Fibroblast of gingiva (primary cell): Measurements from ENCODE around the gene RNF31.

Source experiments
- DNase-seq: peaks from one replicate; pipeline ENCODE4 v3.0.0-alpha.2; 2011; ENCODE audit warnings: low read depth

The RNF31 gene

GRCh38 chr14:24159777-24160498 lies 12.6 kb downstream of the RNF31 start:
- DNase-seq = no peak

DNA sequence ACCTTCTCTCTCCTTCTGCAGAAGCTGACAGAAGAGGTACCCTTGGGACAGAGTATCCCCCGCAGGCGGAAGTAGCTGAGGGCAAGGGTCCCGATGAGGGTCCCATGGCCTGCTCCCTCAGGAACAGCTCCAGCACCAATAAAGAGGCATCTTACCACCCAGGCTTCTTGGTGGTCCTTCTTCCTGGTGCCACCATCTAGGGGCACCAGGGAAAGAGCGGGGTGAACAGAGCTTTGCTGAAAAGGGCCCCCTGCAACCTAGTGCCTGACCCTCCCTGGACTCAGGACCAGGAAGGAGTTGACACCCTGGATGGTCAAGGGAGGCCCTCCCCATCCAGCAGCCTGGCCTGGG lies 13.2 kb downstream of the RNF31 start:
- no peak for DNase-seq

GRCh38 chr14:24160850-24161804 lies 13.8 kb downstream of the RNF31 start, which contains the start of gene IRF9:
TSS of gene IRF9 (plus strand) at chr14:24161265. CDS start at chr14:24162145, 880 bp downstream.
- peak; percentile 94 for DNase-seq

DNA sequence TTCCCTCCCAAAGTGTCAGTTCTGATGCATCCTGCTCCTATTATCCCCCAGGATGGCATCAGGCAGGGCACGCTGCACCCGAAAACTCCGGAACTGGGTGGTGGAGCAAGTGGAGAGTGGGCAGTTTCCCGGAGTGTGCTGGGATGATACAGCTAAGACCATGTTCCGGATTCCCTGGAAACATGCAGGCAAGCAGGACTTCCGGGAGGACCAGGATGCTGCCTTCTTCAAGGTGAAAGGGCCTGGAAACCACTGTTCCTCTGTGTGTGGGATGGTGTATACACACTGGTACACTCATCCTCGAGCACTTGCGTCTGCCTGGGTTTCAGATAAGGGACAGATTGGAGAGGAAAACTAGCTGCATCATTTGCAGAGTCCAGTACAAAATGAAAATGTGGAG lies 14.8 kb downstream of the RNF31 start:
- no peak for DNase-seq

GRCh38 chr14:24164518-24164991 lies 17.3 kb downstream of the RNF31 start:
- no peak for DNase-seq

- no peak for DNase-seq
These were observed 18.5 kb downstream of the RNF31 start for GRCh38 chr14:24165785-24166184.

GRCh38 chr14:24167469-24168114 lies 20.3 kb downstream of the RNF31 start:
- DNase-seq = no peak

DNA sequence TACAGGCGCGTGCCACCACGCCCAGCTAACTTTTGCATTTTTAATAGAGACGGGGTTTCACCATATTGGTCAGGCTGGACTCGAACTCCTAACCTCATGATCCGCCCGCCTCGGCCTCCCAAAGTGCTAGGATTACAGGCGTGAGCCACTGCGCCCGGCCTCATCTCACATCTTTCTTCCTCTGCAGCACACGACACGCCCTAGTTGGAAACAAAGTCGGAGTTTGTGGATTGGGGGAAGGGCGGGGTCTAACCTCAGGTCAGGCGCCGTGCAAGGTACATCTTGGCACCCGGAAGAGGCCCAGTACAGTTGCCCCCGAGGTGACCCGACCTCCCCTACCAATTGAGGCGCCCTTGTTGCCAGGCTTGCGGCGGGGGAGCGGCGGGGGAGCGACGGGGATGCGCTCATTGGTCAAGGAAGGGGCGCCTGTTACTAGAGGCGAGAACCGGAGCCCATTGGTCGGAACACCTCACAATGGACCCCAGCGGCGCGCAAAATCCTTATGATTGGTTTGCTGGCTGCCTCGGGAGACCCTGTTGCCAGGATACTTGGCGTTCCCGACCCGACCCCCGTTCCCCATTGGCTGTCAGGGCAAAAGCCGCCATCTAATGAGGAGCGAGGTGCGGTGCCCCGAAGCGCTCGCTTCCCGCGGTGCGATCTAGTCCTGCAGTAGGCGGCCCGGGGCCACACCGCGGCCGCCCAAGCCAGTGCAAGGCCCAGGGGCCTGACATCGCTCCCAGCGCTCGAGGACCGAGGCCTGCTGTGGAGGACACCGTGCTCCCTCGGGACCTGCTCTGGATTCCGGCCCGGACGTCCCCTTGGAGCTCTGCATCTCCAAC lies 24.3 kb downstream of the RNF31 start, which contains the start of gene REC8:
TSS of gene REC8 (plus strand) at position 659 of the 839 bp plus-strand sequence. CDS start 473 bp downstream, outside the sequence.
- DNase-seq = no peak

DNA sequence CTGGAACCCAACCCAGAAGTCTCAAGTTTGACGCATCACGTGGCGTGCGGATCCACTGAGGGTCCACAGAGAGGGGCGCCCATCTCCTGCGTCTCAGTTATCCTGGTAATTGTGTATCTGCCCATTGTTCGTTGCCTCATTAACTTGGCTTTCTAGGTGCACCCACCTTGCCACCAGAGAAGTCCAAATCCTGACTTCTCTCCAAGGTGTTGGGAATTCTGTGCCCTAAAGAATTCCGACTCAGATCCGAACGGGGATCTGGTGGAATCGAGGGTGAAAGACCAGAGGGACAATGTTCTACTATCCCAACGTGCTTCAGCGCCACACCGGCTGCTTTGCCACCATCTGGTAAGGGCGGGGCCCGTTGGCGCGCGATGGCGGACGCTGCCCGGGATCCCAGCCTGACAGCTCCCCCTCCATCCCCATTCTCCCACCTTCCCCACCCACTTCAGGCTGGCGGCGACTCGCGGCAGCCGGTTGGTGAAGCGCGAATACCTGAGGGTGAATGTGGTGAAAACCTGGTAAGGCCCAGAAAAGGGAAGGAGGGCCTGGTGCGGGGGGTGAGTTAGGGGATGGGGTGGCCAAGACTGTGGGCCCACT lies 25.1 kb downstream of the RNF31 start:
- no peak for DNase-seq

DNA sequence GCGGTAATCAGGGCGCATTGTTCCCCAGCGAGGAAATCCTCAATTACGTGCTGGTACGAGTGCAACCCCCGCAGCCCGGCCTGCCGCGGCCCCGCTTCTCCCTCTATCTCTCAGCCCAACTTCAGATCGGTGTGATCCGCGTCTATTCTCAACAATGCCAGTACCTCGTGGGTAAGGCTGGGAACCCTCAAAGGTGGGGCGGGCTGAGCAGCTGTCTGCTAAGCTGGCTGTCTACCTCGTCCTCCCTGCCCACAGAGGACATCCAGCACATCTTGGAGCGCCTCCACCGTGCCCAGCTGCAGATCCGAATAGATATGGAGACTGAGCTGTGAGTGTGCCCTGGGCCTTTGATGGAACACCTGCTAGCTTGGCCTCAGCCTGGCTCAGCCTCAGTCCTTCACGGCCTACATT lies 25.6 kb downstream of the RNF31 start:
- DNase-seq = no peak

- no peak for DNase-seq
These were observed 29.3 kb downstream of the RNF31 start for GRCh38 chr14:24176599-24176998.

DNA sequence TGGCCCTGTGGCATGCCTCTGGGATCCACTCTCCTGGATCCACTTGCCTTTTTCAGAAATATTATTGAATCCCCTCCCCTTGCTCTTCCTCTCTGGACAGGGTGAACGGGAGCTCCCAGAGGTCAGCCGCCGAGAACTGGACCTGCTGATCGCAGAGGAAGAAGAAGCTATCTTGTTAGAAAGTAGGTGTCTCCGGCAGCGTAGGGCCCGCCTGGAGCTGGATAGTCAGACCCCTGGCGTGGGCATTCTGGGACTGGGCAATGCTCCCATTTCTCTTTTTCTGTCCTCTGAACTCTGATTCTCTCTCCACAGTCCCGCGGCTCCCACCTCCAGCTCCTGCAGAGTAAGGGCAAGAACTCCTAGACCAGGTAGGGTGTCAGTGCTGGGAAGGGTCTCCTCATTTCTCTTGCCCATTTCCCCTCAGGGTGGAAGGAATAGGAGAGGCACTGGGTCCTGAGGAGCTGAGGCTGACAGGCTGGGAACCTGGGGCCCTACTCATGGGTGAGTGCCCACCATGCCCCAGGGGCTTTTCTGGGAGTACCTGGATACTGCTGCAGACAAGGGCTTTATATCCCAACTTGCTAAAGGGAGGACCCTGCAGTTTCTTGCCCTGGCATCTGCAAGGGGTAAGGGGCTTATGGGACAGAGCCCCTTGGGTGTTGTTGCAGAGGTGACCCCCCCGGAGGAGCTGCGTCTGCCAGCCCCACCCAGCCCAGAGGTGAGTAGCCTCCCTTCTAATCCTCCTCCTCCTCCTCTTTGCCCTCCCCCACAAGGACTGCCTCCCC lies 29.9 kb downstream of the RNF31 start:
- DNase-seq = no peak

GRCh38 chr14:24177891-24178290 lies 30.6 kb downstream of the RNF31 start:
- no peak for DNase-seq

- DNase-seq = no peak
These were observed 31.3 kb downstream of the RNF31 start for GRCh38 chr14:24178399-24179178.

DNA sequence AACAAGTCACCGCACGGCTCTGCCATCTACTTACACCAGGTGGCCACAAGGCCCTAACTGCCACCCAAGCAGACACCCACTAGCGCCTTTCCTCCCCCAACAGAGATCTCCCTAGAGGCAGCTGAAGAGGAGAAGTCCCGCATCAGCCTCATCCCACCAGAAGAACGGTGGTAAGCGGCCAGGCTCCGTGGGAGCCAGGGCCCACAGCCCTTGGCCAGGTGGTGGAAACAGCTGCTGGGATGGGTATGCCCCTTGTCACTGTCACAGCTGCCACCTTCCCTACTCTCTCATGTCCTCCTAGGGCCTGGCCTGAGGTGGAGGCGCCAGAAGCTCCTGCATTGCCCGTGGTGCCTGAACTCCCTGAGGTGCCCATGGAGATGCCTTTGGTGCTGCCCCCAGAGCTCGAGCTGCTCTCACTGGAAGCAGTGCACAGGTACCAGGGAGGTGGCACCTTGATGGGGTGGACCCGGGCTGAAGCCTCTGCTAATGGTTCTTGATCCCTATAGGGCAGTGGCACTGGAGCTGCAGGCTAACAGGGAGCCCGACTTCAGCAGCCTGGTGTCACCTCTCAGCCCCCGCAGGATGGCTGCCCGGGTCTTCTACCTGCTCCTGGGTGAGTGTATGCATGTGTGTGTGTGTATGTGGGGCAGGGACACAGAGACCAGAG lies 32.1 kb downstream of the RNF31 start:
- no peak for DNase-seq

- DNase-seq = peak; percentile 84
These were observed 32.9 kb downstream of the RNF31 start for GRCh38 chr14:24179961-24180796.

DNA sequence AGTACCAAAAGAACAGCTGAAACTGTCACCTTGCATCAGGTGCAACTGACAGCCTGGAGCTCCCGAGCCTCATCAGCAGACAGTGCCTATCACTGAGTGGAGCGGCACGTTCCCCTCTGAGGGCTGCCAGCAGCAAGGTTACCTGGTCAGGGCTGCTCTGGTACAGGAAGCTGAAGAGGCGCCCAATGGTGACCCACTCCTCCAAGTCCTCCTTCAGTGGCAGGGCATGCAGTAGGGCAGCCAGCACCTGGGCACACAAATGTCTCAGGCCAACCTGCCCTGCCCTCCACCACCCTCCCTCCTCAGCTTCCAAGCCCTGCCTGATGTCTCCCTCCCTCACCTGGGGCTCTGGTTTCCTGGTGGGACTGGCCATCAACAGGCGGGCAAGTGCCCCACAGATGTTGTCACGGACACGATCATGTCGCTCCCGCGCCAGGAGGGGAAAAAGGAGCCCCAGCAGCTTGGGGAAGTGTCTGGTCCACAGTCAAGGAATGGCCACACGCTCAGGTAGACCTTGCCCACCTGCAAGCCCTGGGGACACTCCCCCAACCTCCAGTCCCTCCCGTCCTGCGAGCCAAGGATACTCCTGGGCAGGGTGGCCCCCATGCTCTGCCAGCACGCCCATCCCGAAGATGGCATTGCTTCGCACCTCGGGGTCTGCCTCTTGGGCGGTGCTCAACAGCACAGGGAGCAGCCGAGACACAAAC lies 34.2 kb downstream of the RNF31 start:
- no peak for DNase-seq
